HepG2 (cell line): ENCODE measurements around the gene FRMD8. TPM values are rescaled to one million over a fixed set of nuclear protein-coding genes. Genes with fewer than 3 reads are reported as not detected.
A peak's percentile ranks its signal among the peaks of the same experiment; 100 is the strongest.

Experiments used
- ARID5B ChIP-seq: IDR thresholded peaks from 2 replicates; pipeline ENCODE4 v1.4.0; 2020; ENCODE audit warnings: mild to moderate bottlenecking, missing genetic modification reagents
- FOXO4 ChIP-seq: sonication (generic); formaldehyde crosslinking; conservative IDR thresholded peaks from 2 replicates; pipeline ENCODE4 v1.8.1; 2023; ENCODE audit warnings: missing genetic modification reagents
- MLLT10 ChIP-seq: sonication (generic); formaldehyde crosslinking; IDR thresholded peaks from 2 replicates; pipeline ENCODE4 v1.4.0; 2020; ENCODE audit warnings: missing genetic modification reagents
- NFE2L1 ChIP-seq: sonication (generic); formaldehyde crosslinking; IDR thresholded peaks from 2 replicates; pipeline ENCODE4 v1.4.0; 2020; ENCODE audit warnings: missing genetic modification reagents, mild to moderate bottlenecking, borderline replicate concordance
- PBX2 ChIP-seq: IDR thresholded peaks from 2 replicates; pipeline ENCODE4 v1.6.1; 2016; ENCODE audit warnings: control low read depth
- SIX4 ChIP-seq: sonication (generic); formaldehyde crosslinking; IDR thresholded peaks from 2 replicates; pipeline ENCODE4 v1.4.0; 2020; ENCODE audit warnings: missing genetic modification reagents
- SP140L ChIP-seq: sonication (generic); formaldehyde crosslinking; IDR thresholded peaks from 2 replicates; pipeline ENCODE4 v1.4.0; 2020; ENCODE audit warnings: missing genetic modification reagents, borderline replicate concordance
- TBL1XR1 ChIP-seq: fragments of 150-350 bp; IDR thresholded peaks from 2 replicates; pipeline ENCODE4 v1.6.1; 2014; ENCODE audit warnings: borderline replicate concordance, low read length; ENCODE audit not compliant: partially characterized antibody
- THAP11 ChIP-seq: IDR thresholded peaks from 2 replicates; pipeline ENCODE4 v1.6.1; 2016; ENCODE audit warnings: missing biosample characterization, missing genetic modification reagents
- THAP8 ChIP-seq: sonication (generic); formaldehyde crosslinking; IDR thresholded peaks from 2 replicates; pipeline ENCODE4 v1.5.1; 2020; ENCODE audit warnings: missing genetic modification reagents, mild to moderate bottlenecking, borderline replicate concordance
- ZBTB26 ChIP-seq: IDR thresholded peaks from 2 replicates; pipeline ENCODE4 v1.6.1; 2016; ENCODE audit warnings: missing compliant biosample characterization, missing genetic modification reagents, borderline replicate concordance
- ZHX1 ChIP-seq: sonication (generic); formaldehyde crosslinking; IDR thresholded peaks from 2 replicates; pipeline ENCODE4 v1.8.1; 2022; ENCODE audit warnings: low read depth, mild to moderate bottlenecking, missing genetic modification reagents
- ZNF160 ChIP-seq: sonication (generic); formaldehyde crosslinking; IDR thresholded peaks from 2 replicates; pipeline ENCODE4 v1.8.0; 2022; ENCODE audit warnings: mild to moderate bottlenecking, inconsistent platforms, missing genetic modification reagents
- ZNF205 ChIP-seq: IDR thresholded peaks from 2 replicates; pipeline ENCODE4 v1.6.1; 2018; ENCODE audit warnings: missing biosample characterization, missing genetic modification reagents
- ZNF749 ChIP-seq: sonication (generic); formaldehyde crosslinking; IDR thresholded peaks from 2 replicates; pipeline ENCODE4 v1.8.0; 2022; ENCODE audit warnings: mild to moderate bottlenecking, missing genetic modification reagents, moderate library complexity, borderline replicate concordance
- ZSCAN12 ChIP-seq: sonication (generic); formaldehyde crosslinking; IDR thresholded peaks from 2 replicates; pipeline ENCODE4 v1.9.0; 2021; ENCODE audit warnings: mild to moderate bottlenecking, missing genetic modification reagents
- polyA plus RNA-seq, 8 experiments: library from polyadenylated mRNA; depleted of rRNA in 3 of 8; stranded (reverse) in 7 of 8; unstranded in 1 of 8; fragments of >200 nt; fragmentation: Illumina TruSeq in 4 of 8; extraction: Trizol in 4 of 8; gene quantifications; 2 replicates each; pipeline versions ENCODE4 v1.2.1 to v1.2.3, GENCODE V29; 2011 to 2016; ENCODE audit warnings: low read depth in 4 of 8, missing spikeins in 1 of 8, mixed read lengths in 1 of 8; ENCODE audit not compliant: insufficient read depth in 1 of 8
- total RNA-seq, 5 experiments: library from RNA; depleted of rRNA; stranded (reverse); fragments of >200 nt; fragmentation: Illumina TruSeq; extraction: Trizol; gene quantifications; 2 replicates each; pipeline ENCODE4 v1.2.3, GENCODE V29; 2016; ENCODE audit warnings: low read depth in 1 of 5

Gene FRMD8
- total and polyA plus RNA-seq, 2 of the 13 experiments (the other 11 are each of a cell fraction or from before 2014, with no cell fraction given): 5.8 to 20.6 TPM

GRCh38 chr11:65421794-65422632 lies 35.6 kb downstream of the FRMD8 start (continued):
- TF ChIP-seq ZNF160 (no peak; the same call in 1 of the 2 replicates), ZNF749 (CRISPR knock-in tag) (peak; percentile 17; the same call in 1 of the 2 replicates), FOXO4 (CRISPR knock-in tag) (no peak), SIX4 (CRISPR knock-in tag) (peak; percentile 15; the same call in 1 of the 2 replicates), ZSCAN12 (CRISPR knock-in tag) (no peak), SP140L (CRISPR knock-in tag) (no peak), ZBTB26 (CRISPR knock-in tag) (peak; percentile 65; the same call in 1 of the 2 replicates), TBL1XR1 (no peak), PBX2 (CRISPR knock-in tag) (no peak), MLLT10 (CRISPR knock-in tag) (no peak), NFE2L1 (CRISPR knock-in tag) (no peak), ARID5B (CRISPR knock-in tag) (peak; percentile 78), ZNF205 (no peak), THAP11 (CRISPR knock-in tag) (peak; percentile 18; the same call in 1 of the 2 replicates), THAP8 (CRISPR knock-in tag) (0 out of 2 replicates have a peak, but pooled peaks have one; percentile 36), ZHX1 (peak; percentile 29; the same call in 1 of the 2 replicates)
